ENCODE measurements around the gene APBA1. TPM values are rescaled to one million over a fixed set of nuclear protein-coding genes. Genes with fewer than 3 reads are reported as not detected.

APBA1 gene
- total and polyA plus RNA-seq, 12 donors: 0.66 to 5.7 (median 2.5) TPM

DNA sequence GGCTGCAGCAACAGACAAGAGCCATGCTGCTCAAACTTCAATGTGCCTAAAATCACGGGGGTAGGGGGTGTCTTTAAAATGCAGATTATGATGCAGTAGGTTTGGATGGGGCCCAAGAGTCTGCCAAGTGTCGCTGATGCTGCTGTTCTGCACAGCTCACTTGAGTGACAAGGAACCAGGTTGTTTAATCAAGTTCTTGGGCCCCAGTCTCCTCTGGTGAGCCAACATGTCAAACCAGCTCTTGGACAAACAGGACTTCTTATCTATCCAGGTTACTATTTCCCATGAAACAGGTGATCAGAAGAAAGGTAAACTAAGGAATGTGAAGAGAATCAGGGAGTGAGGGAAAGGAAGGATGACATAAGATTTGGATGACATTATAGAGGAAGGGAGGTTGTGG lies 78.0 kb downstream of the APBA1 start:
- WGBS, 2 donors: 36 to 49% methylated on average over 2 of the region's 2 CpGs

DNA sequence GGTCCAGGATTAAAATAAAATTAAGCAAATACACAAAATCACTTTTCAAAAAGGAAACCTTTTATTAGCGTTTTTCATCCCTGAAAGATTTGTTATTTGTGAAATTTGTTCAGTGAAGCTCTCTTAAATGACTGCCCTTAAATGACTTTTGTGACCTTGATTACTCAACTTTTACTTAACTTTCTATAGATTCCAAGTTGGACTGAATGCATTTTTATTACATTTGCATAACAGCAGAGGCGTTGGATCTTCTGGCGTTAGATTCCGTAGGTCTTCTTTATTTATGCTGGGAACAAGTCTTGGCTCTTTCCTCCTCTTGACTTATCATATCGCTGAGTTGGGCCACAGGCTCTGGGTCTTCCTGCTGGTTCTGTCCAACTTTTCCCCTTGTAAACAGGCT lies 78.4 kb downstream of the APBA1 start:
- no peak for ATAC-seq

More for the DNA sequence above, 78.0 kb downstream of the APBA1 start:
- no peaks in the 10 kb centered on the region for H3K27me3 ChIP-seq
- DNase-seq (no peak), ATAC-seq (no peak)
- TF ChIP-seq, protein P1, sequence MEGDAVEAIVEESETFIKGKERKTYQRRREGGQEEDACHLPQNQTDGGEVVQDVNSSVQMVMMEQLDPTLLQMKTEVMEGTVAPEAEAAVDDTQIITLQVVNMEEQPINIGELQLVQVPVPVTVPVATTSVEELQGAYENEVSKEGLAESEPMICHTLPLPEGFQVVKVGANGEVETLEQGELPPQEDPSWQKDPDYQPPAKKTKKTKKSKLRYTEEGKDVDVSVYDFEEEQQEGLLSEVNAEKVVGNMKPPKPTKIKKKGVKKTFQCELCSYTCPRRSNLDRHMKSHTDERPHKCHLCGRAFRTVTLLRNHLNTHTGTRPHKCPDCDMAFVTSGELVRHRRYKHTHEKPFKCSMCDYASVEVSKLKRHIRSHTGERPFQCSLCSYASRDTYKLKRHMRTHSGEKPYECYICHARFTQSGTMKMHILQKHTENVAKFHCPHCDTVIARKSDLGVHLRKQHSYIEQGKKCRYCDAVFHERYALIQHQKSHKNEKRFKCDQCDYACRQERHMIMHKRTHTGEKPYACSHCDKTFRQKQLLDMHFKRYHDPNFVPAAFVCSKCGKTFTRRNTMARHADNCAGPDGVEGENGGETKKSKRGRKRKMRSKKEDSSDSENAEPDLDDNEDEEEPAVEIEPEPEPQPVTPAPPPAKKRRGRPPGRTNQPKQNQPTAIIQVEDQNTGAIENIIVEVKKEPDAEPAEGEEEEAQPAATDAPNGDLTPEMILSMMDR (IDR thresholded peaks at IDR 0.05): no peak
- peaks cover 0 to 24% (median 14%) of the 10 kb centered on the region in 9 donors for H3K4me1 ChIP-seq
- no peak overlapping the region for H3K27ac ChIP-seq
- H3K36me3 ChIP-seq: no peaks in the 10 kb centered on the region
- no peak overlapping the region for H3K4me3 ChIP-seq
- intact Hi-C loops (cut with DNase I): no loop called here
- H3K9me3 ChIP-seq: peaks cover 0 to 5% (median 0%) of the 10 kb centered on the region in 11 donors

DNA sequence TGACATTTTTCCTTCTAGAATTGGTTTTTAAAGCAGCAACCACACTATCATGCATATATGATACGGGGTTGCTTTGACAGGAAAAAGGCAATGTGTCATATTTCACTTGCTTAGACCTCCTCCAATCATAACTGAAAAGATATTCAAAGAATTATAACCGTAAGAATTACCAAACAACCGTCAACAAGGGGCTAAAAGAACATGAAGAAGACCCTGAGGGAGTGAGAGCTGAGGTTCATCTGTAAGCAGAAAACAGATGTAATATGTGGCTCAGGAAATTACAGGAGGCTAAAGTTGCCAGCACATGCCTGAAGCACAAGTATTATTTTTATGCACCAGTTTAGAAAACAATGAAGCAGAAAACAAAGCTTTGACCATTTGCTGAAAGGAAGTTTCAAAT lies 78.9 kb downstream of the APBA1 start:
- peaks cover 0 to 5% (median 0%) of the 10 kb centered on the region in 11 donors for H3K9me3 ChIP-seq
- H3K36me3 ChIP-seq: no peaks in the 10 kb centered on the region
- intact Hi-C loops (cut with DNase I): loop anchor here in 1 of 10 donors (1.0 kb wide), 1 partner anchor 12 kb away; no protein-coding TSS in a partner anchor
- H3K27me3 ChIP-seq: no peaks in the 10 kb centered on the region
- no peak for ATAC-seq
- WGBS, 2 donors: 14 to 23% methylated on average over 3 of the region's 3 CpGs
- TF ChIP-seq, protein P1 (IDR thresholded peaks at IDR 0.05): no peak
- DNase-seq: no peak
- H3K4me1 ChIP-seq: peaks cover 0 to 24% (median 14%) of the 10 kb centered on the region in 9 donors
- H3K27ac ChIP-seq: no peak overlapping the region
- no peak overlapping the region for H3K4me3 ChIP-seq

More for the DNA sequence above, 78.4 kb downstream of the APBA1 start:
- no peak overlapping the region for H3K4me3 ChIP-seq
- intact Hi-C loops (cut with DNase I): loop anchor here in 1 of 10 donors (1.0 kb wide), 1 partner anchor 12 kb away; no protein-coding TSS in a partner anchor
- H3K36me3 ChIP-seq: no peaks in the 10 kb centered on the region
- DNase-seq: no peak
- TF ChIP-seq, protein P1 (IDR thresholded peaks at IDR 0.05): no peak
- H3K27ac ChIP-seq: no peak overlapping the region
- peaks cover 0 to 5% (median 0%) of the 10 kb centered on the region in 11 donors for H3K9me3 ChIP-seq
- 60 to 73% methylated on average over 5 of the region's 5 CpGs for WGBS, 2 donors
- no peaks in the 10 kb centered on the region for H3K27me3 ChIP-seq
- H3K4me1 ChIP-seq: peaks cover 0 to 24% (median 14%) of the 10 kb centered on the region in 9 donors

DNA sequence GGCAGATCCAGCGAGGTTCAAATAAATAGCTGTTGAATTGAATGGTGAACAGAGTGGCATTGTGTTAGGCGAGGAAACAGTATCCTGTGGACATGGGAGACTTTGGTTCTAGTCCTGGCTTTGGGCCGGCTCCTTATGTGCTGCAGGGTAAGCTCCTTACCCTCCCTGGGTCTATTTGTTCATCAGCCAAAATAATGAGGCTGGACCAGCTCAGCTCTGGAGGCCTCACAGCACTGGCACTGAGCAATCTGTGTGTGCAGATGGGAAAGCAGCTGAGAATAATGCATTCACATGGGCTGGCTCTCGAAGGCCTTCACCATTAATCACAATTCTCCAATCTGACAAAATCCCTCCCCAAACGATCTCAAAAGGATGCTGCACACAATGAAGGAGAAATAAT lies 81.9 kb downstream of the APBA1 start:
- Histone ChIP-seq H3K27me3 (no peaks in the 10 kb centered on the region), H3K4me1 (peaks cover 0 to 24% (median 14%) of the 10 kb centered on the region in 9 donors), H3K27ac (no peak overlapping the region), H3K36me3 (no peaks in the 10 kb centered on the region), H3K9me3 (no peaks in the 10 kb centered on the region), H3K4me3 (no peak overlapping the region)
- WGBS, 2 donors: 86 to 89% methylated on average over 5 of the region's 5 CpGs
- intact Hi-C loops (cut with DNase I): no loop called here
- DNase-seq (no peak), ATAC-seq (no peak)
- TF ChIP-seq, protein P1 (IDR thresholded peaks at IDR 0.05): no peak
